Peyer's patch (tissue), 4 donors: ENCODE results near the gene TMEM132D. TPM values are rescaled to one million over a fixed set of nuclear protein-coding genes. Genes with fewer than 3 reads are reported as not detected.

Source experiments
- DNase-seq, 3 donors: peaks; one replicate each; pipeline ENCODE4 v3.0.0-alpha.2; 2017 to 2019
- H3K27ac ChIP-seq, 4 donors: fragments of 200-600 bp; sonication (generic); one replicate each; pipeline ENCODE4 v1.5.1; 2016 to 2019
- H3K27me3 ChIP-seq, 2 donors: fragments of 200-600 bp; sonication (generic); one replicate each; pipeline ENCODE4 v1.5.1; 2019
- H3K36me3 ChIP-seq, 3 donors: fragments of 200-600 bp; sonication (generic); one replicate each; pipeline ENCODE4 v1.5.1; 2016 to 2019
- H3K4me1 ChIP-seq, 4 donors: fragments of 200-600 bp; sonication (generic); one replicate each; pipeline ENCODE4 v1.5.1; 2016 to 2019
- H3K4me3 ChIP-seq, 4 donors: fragments of 200-600 bp; sonication (generic); 1 replicate in 3 of 4; 2 replicates in 1 of 4; pipeline ENCODE4 v1.5.1; 2016 to 2019; ENCODE audit warnings: mild to moderate bottlenecking in 1 of 4
- H3K9me3 ChIP-seq, 4 donors: fragments of 200-600 bp; sonication (generic); one replicate each; pipeline ENCODE4 v1.5.1; 2016 to 2019; ENCODE audit warnings: mild to moderate bottlenecking in 1 of 4
- CTCF ChIP-seq, 6 experiments: fragments of 450-650 bp in 4 of 6; fragments of 200-600 bp in 2 of 6; sonication (generic) in 1 of 6; IDR thresholded peaks; one replicate each; pipeline ENCODE4 v1.5.1; 2017 to 2019; ENCODE audit warnings: antibody characterized with exemption in 6 of 6, mild to moderate bottlenecking in 3 of 6, moderate library complexity in 1 of 6
- POLR2A ChIP-seq, 2 donors: fragments of 450-650 bp; IDR thresholded peaks; one replicate each; pipeline ENCODE4 v1.5.1; 2017; ENCODE audit warnings: antibody characterized with exemption in 2 of 2, mild to moderate bottlenecking in 2 of 2, moderate library complexity in 2 of 2
- total RNA-seq, 4 donors: library from RNA; depleted of rRNA; stranded (reverse); fragments of >200 nt; gene quantifications; one replicate each; pipeline ENCODE4 v1.1.0, GENCODE V29; 2016

TMEM132D gene
- total RNA-seq, 4 donors from 2014 or later = 0.27 to 1.7 (median 0.41) TPM

- Histone ChIP-seq H3K27me3 (no peaks in the 10 kb centered on the region), H3K27ac (no peak overlapping the region), H3K4me1 (no peaks in the 10 kb centered on the region), H3K9me3 (no peaks in the 10 kb centered on the region), H3K36me3 (no peaks in the 10 kb centered on the region), H3K4me3 (no peak overlapping the region)
- no peak for TF ChIP-seq POLR2A (IDR thresholded peaks at IDR 0.05)
- TF ChIP-seq CTCF (IDR thresholded peaks at IDR 0.05) = no peak
- DNase-seq = no peak
These were observed 794.4 kb downstream of the TMEM132D start for GRCh38 chr12:129109174-129110001.

- TF ChIP-seq CTCF (IDR thresholded peaks at IDR 0.05) (no peak), POLR2A (IDR thresholded peaks at IDR 0.05) (no peak)
- Histone ChIP-seq H3K27me3 (no peaks in the 10 kb centered on the region), H3K27ac (no peak overlapping the region), H3K36me3 (no peaks in the 10 kb centered on the region), H3K9me3 (no peaks in the 10 kb centered on the region), H3K4me1 (no peaks in the 10 kb centered on the region), H3K4me3 (no peak overlapping the region)
- DNase-seq = no peak
These were observed 797.1 kb downstream of the TMEM132D start for GRCh38 chr12:129106772-129107171.

GRCh38 chr12:129103231-129103630 is 800.6 kb downstream of the TMEM132D start:
- no peak for DNase-seq
- Histone ChIP-seq H3K9me3 (no peaks in the 10 kb centered on the region), H3K27me3 (no peaks in the 10 kb centered on the region), H3K4me1 (no peaks in the 10 kb centered on the region), H3K4me3 (no peak overlapping the region), H3K36me3 (no peaks in the 10 kb centered on the region), H3K27ac (no peak overlapping the region)
- TF ChIP-seq CTCF (IDR thresholded peaks at IDR 0.05) (no peak), POLR2A (IDR thresholded peaks at IDR 0.05) (no peak)

GRCh38 chr12:129102233-129102632 is 801.6 kb downstream of the TMEM132D start:
- H3K4me1 ChIP-seq = no peaks in the 10 kb centered on the region
- H3K27me3 ChIP-seq = no peaks in the 10 kb centered on the region
- TF ChIP-seq CTCF (IDR thresholded peaks at IDR 0.05) = no peak
- TF ChIP-seq POLR2A (IDR thresholded peaks at IDR 0.05) = no peak
- no peak overlapping the region for H3K4me3 ChIP-seq
- H3K9me3 ChIP-seq = no peaks in the 10 kb centered on the region
- H3K27ac ChIP-seq = no peak overlapping the region
- H3K36me3 ChIP-seq = no peaks in the 10 kb centered on the region
- no peak for DNase-seq

GRCh38 chr12:129101816-129102215 is 802.0 kb downstream of the TMEM132D start:
- Histone ChIP-seq H3K4me1 (no peaks in the 10 kb centered on the region), H3K36me3 (no peaks in the 10 kb centered on the region), H3K27me3 (no peaks in the 10 kb centered on the region), H3K9me3 (no peaks in the 10 kb centered on the region), H3K4me3 (no peak overlapping the region), H3K27ac (no peak overlapping the region)
- DNase-seq = no peak
- TF ChIP-seq CTCF (IDR thresholded peaks at IDR 0.05) (no peak), POLR2A (IDR thresholded peaks at IDR 0.05) (no peak)
